DMS114 treated with DMSO at 0.1 percent for 48 hours (cell line): ENCODE results near the gene RAPGEF1.

Experiments
- DNase-seq: peaks from one replicate; lab custom pipeline; 2025; ENCODE audit not compliant: unreplicated experiment; lab: John Stamatoyannopoulos, UW

RAPGEF1 gene

DNA sequence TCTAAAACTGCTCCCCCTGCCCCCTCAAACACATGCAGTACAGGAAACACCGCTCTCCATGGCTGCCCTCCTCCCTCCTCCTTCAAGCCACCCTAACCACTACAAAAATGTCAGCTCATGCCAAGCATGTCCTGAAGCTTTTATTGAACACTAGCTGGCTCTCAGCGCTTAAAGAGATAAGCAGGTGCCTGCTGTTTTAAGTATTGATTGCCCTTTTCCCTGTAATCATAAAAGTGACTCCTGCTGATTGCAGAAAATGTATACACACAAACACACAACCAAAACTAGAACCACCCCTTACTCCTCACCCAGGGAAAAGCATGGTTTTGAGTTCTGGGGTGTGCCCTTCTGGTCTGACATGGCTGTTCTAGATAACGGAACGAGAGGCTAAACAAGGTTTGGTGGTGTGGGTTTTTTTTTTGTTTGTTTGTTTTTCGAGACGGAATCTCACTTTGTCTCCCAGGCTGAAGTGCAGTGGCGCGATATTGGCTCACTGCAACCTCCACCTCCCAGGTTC lies 205.1 kb downstream of the RAPGEF1 start:
- no peak for DNase-seq

DNA sequence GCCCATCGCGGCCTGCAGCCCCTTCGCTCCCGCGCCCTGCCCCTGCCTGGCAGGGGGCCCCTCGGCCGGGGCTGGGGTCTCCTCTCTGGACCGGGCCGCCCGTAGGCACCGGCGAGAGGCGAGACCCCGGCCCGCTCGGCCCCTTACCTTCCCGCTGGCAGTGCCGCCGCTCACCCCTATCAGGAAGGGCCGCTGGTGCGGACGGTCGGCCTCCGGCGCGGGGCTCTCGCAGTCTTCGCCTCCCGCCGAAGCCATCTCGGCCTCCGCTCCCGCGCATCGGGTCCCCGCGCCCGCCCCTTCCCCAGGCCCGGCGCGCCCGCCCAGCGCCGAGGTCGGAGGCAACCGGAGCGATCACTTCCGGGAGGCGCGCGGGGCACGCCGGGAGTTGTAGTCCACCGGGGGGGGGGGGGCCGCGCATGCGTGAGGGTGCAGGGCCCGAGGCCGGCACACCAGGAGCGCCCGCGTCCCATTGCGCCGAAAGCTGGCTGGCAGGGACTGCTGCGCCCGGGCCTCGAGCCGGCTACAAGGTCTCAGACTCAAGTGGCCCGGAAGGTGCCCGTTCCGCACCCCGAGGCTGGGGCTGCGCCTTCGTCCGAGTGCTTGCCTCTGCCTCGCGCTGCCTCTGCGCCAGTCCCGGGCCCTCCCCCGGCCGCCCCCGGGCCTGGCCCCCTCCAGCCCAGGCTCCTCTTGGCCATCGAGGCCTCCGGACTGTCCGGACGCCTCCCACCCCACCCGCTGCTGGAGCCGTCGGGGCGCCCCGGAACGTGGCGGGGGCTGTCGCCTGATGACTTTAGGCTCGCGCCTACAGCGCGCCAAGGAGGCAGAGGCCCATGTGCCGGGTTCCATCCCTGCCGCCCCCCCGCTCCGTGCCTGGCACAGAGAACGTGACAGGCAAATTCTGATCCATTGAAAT lies 208.7 kb downstream of the RAPGEF1 start, which contains the start of gene UCK1:
TSS of gene UCK1 (minus strand) at position 344 of the 913 bp plus-strand sequence. CDS start at position 255, 89 bp downstream.
- peak; percentile 50 for DNase-seq

- no peak for DNase-seq
These were observed 209.3 kb downstream of the RAPGEF1 start for GRCh38 chr9:131530546-131530919.

GRCh38 chr9:131529597-131530545 lies 210.0 kb downstream of the RAPGEF1 start:
- no peak for DNase-seq

GRCh38 chr9:131528886-131529505 lies 210.9 kb downstream of the RAPGEF1 start:
- DNase-seq, result no peak

GRCh38 chr9:131528186-131528585 lies 211.7 kb downstream of the RAPGEF1 start:
- DNase-seq, result no peak
